CMK (cell line): ENCODE measurements around the gene YPEL2.
"Not testable (repeated sequence)": the region's sequence is repeated elsewhere in the genome, so short reads cannot be mapped to it uniquely, and the experiment has no call there.

Experiments
- DNase-seq: peaks from one replicate; pipeline ENCODE4 v3.0.0-alpha.2; 2010; ENCODE audit warnings: low read depth

The YPEL2 gene

DNA sequence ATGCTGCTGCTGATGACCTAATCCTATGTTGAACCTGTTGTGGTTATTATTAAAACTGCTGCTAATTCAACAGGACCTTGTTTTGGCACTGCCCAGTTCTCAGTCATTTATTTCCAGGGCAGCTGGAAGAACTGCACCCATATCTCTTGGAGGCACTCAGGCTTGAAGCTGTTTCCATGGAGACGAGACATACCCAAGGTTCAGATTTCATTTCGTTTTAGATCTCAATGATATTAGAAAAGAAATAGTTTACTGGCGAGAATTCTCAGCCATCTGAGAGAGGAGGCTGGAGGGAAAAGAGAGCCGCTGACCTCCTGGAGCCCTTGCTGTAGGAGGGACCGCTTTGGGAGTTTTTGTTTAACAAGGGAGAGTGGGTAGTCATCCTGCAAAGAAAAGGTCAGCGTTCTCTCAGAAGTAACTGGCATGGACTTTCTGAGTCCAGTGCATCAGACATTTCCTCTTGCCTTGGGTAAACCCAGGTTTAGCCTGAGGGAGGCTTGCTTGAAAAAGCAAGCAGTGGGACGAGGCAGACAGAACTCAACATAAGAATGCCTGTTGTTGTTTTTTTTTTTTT lies 75.4 kb downstream of the YPEL2 start:
- DNase-seq: no peak

GRCh38 chr17:59409336-59410048 lies 78.0 kb downstream of the YPEL2 start:
- DNase-seq: no peak

GRCh38 chr17:59410049-59410437 lies 78.6 kb downstream of the YPEL2 start:
- DNase-seq: no peak

GRCh38 chr17:59412431-59412830 lies 81.0 kb downstream of the YPEL2 start:
- not testable (repeated sequence) for DNase-seq

GRCh38 chr17:59413014-59413766 lies 81.7 kb downstream of the YPEL2 start:
- no peak for DNase-seq

- no peak for DNase-seq
Measured at GRCh38 chr17:59415397-59415796, 83.9 kb downstream of the YPEL2 start.

DNA sequence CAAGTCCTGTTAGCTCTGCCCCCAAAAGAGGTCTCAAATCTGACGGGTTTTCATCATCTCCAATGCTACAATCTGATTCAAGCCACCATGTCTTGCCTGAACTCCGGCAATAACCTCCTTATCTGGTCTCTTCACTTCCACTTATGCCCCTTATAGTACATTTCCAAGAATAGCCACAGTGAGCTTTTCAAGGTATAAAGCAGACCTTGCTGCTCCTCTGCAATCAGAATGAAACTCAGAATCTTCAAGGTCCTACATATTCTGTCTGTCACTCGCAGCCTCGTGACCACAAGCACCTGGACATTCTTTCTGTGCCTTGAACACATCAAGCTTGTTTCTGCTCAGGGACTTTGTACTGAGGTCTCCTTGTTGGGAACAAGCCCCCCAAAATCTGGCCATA lies 84.7 kb downstream of the YPEL2 start:
- no peak for DNase-seq

- DNase-seq: no peak
Measured at GRCh38 chr17:59417452-59417851, 86.0 kb downstream of the YPEL2 start.

GRCh38 chr17:59418732-59419166 lies 87.3 kb downstream of the YPEL2 start:
- no peak for DNase-seq

DNA sequence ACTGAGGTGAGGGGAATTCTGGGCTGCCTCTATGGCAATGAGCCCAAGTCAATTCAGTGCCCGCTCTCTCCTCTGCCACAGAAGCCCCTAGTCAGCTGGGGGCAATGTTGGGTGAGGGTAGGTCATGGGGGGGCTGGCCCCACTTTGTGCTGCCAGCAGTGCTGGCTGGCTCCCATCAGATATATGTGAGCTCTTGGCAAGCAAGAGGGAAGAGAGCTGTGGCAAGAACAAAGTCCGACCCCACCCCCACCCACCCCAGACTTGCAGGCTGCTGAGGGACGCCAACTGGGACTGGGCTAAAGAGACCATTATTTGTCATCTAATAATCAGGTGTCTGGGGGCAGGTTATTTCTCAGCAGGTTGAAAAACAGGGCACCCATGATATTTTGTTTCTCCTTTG lies 89.4 kb downstream of the YPEL2 start:
- DNase-seq: no peak

GRCh38 chr17:59421722-59422121 lies 90.3 kb downstream of the YPEL2 start:
- DNase-seq: no peak

- no peak for DNase-seq
Measured at GRCh38 chr17:59423137-59423724, 91.8 kb downstream of the YPEL2 start.

DNA sequence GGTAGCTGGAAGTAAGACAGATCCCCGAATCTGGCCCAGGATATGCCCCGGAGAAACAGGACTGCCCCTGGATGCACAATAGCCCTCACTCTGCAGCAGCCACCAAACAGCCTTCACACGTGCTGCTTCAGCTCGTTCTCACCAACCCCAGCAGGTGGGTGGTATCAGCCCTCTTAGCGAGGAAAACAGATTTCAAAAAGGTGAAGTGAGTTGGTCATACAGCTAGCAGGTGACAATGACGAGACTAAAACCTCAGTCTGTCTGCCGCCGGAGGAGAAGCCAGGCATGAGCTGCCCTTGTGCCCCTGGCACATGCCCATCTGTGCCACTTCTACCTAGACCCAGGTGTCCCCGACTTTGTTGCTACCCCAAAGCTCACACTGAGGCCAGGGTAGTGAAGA lies 92.4 kb downstream of the YPEL2 start:
- DNase-seq: no peak

- DNase-seq: no peak
Measured at GRCh38 chr17:59424331-59424730, 92.9 kb downstream of the YPEL2 start.

DNA sequence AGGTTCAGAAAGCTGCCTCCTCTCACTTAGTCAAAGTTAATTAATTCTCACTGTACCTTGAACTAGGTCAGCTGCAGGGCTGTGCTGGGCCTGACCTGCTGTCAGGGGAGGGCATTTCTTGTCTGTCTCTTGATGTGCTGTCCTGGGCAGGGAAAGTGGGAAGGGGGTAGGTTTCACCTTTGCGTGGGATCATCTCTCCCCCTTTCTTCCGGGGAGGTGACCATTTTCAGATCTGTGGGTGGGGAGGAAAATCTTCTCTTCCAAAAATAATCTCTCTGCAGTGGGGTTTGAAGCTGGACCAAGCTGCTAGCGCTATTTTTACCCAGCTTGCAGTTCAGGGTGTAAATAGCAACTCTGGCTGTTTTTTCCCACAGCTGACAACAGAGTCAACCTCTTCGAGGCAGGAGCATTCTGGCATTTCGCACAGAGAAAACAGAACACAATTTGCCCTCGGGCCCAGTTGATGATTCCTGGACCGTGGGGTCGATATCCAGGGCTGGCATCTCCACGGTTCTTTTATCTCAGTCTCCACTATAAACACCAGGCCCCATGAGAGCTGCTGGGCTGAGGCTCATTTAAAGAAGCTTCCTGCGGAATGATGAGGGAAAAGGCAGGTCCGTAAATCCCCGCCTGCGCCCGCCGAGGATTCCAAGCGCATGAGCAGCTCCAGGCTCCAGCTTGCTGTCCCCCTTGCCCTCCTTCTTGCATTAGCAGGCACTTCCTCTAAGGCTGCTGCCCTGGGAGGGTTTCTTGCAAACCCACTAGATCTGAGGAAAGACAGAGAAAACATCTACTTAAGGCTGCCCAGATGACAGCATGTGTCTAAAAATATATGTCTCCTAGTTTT lies 93.9 kb downstream of the YPEL2 start:
- no peak for DNase-seq

- DNase-seq: no peak
Measured at GRCh38 chr17:59426031-59426430, 94.6 kb downstream of the YPEL2 start.

GRCh38 chr17:59427425-59427921 lies 96.0 kb downstream of the YPEL2 start:
- no peak for DNase-seq

GRCh38 chr17:59427996-59428395 lies 96.5 kb downstream of the YPEL2 start:
- no peak for DNase-seq

DNA sequence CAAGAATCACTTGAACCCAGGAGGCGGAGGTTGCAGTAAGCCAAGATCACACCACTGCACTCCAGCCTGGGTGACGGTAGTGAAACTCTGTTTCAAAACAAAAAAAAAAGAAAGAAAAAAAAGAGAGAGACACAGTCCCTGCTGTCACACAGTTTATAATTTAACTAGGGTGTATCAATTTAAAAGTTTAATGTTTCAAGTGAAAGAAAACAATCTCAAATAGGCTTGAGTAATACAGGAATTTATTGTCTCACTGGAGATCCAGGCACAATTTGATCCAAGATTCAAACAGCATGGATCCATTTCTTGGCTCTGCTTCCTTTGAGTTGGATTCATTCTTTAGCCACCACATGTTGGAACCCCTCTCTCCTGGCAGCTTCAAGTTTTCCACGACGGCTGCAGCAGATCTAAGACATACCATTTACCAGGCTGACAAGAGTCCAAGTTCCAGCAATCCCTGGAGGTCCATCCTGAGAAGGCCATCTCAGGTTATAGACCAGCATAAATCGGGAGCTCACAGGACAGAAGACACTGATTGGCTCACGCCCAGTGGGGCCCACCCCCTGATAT lies 97.5 kb downstream of the YPEL2 start:
- DNase-seq: no peak

GRCh38 chr17:59431601-59432000 lies 100.1 kb downstream of the YPEL2 start:
- DNase-seq: no peak

DNA sequence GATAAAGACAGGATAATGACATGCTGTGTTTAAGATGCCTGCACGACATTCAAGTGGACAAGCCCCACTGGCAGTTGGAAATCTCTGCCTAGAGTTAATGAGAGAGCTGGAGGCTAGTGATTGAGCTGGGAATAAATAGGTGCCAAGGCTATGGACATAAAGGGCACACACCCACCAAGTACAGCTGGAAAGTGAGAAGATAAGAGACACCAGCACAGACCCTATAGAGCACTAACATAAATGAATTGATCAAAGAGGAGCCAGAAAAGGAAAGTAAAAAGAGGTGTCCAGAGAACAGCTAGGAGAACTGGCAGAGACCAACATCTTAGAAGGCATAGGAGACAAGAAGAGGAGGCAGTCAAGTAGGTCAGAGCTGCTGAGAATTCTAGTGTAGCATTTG lies 101.2 kb downstream of the YPEL2 start:
- DNase-seq: no peak
